SHP77 (cell line): ENCODE data around the gene SNX19.

Source experiments
- DNase-seq, 2 experiments: peaks; one replicate each; lab custom pipeline; 2025; lab: John Stamatoyannopoulos, UW

SNX19 gene

GRCh38 chr11:130839981-130840666, 76.2 kb downstream of the SNX19 start:
- no peak for DNase-seq

GRCh38 chr11:130837194-130837593, 79.1 kb downstream of the SNX19 start:
- DNase-seq: no peak

- DNase-seq: no peak
Measured at GRCh38 chr11:130834886-130835285, 81.4 kb downstream of the SNX19 start.

GRCh38 chr11:130832566-130833425, 83.5 kb downstream of the SNX19 start:
- no peak for DNase-seq

- DNase-seq: no peak
Measured at GRCh38 chr11:130831976-130832375, 84.3 kb downstream of the SNX19 start.

- no peak for DNase-seq
Measured at GRCh38 chr11:130831506-130831905, 84.8 kb downstream of the SNX19 start.

- no peak for DNase-seq
Measured at GRCh38 chr11:130830566-130830965, 85.7 kb downstream of the SNX19 start.

GRCh38 chr11:130829920-130830511, 86.3 kb downstream of the SNX19 start:
- no peak for DNase-seq

- no peak for DNase-seq
Measured at GRCh38 chr11:130828741-130829140, 87.5 kb downstream of the SNX19 start.

- DNase-seq: peak; percentile 85 to 90
Measured at GRCh38 chr11:130827451-130828377, 88.6 kb downstream of the SNX19 start.

- DNase-seq: no peak
Measured at GRCh38 chr11:130826572-130826971, 89.7 kb downstream of the SNX19 start.

- no peak for DNase-seq
Measured at GRCh38 chr11:130825983-130826382, 90.3 kb downstream of the SNX19 start.

- no peak for DNase-seq
Measured at GRCh38 chr11:130825561-130825960, 90.7 kb downstream of the SNX19 start.
